ENCODE results near the gene HIRA. TPM values are rescaled to one million over a fixed set of nuclear protein-coding genes. Genes with fewer than 3 reads are reported as not detected.

Gene HIRA
- total RNA-seq, 1 donor from 2014 or later, result 36.0 TPM

- Mint-ChIP-seq H3K4me3 (ENCODE audit: unreplicated experiment) (peak overlapping the region; percentile 85), H3K9me3 (ENCODE audit: unreplicated experiment) (no peaks in the 10 kb centered on the region), H3K27me3 (ENCODE audit: unreplicated experiment) (peaks cover 3% of the 10 kb centered on the region), H3K4me1 (ENCODE audit: unreplicated experiment) (no peaks in the 10 kb centered on the region), H3K36me3 (ENCODE audit: low read depth, unreplicated experiment) (peaks cover 79% of the 10 kb centered on the region), H3K27ac (ENCODE audit: unreplicated experiment) (no peak overlapping the region)
- TF ChIP-seq, protein P1, sequence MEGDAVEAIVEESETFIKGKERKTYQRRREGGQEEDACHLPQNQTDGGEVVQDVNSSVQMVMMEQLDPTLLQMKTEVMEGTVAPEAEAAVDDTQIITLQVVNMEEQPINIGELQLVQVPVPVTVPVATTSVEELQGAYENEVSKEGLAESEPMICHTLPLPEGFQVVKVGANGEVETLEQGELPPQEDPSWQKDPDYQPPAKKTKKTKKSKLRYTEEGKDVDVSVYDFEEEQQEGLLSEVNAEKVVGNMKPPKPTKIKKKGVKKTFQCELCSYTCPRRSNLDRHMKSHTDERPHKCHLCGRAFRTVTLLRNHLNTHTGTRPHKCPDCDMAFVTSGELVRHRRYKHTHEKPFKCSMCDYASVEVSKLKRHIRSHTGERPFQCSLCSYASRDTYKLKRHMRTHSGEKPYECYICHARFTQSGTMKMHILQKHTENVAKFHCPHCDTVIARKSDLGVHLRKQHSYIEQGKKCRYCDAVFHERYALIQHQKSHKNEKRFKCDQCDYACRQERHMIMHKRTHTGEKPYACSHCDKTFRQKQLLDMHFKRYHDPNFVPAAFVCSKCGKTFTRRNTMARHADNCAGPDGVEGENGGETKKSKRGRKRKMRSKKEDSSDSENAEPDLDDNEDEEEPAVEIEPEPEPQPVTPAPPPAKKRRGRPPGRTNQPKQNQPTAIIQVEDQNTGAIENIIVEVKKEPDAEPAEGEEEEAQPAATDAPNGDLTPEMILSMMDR (IDR thresholded peaks at IDR 0.05; ENCODE audit: unreplicated experiment), result no peak
- no peak for DNase-seq (ENCODE audit: low spot score)
These were observed 84.8 kb downstream of the HIRA start for GRCh38 chr22:19346677-19347265.

GRCh38 chr22:19344420-19344819 is 87.1 kb downstream of the HIRA start:
- TF ChIP-seq, protein P1 (IDR thresholded peaks at IDR 0.05; ENCODE audit: unreplicated experiment), result no peak
- H3K36me3 Mint-ChIP-seq (ENCODE audit: low read depth, unreplicated experiment), result peaks cover 61% of the 10 kb centered on the region
- no peak for DNase-seq (ENCODE audit: low spot score)
- H3K27me3 Mint-ChIP-seq (ENCODE audit: unreplicated experiment), result no peaks in the 10 kb centered on the region
- no peak overlapping the region for H3K27ac Mint-ChIP-seq (ENCODE audit: unreplicated experiment)
- H3K9me3 Mint-ChIP-seq (ENCODE audit: unreplicated experiment), result no peaks in the 10 kb centered on the region
- no peak overlapping the region for H3K4me3 Mint-ChIP-seq (ENCODE audit: unreplicated experiment)
- H3K4me1 Mint-ChIP-seq (ENCODE audit: unreplicated experiment), result no peaks in the 10 kb centered on the region

- peaks cover 57% of the 10 kb centered on the region for H3K36me3 Mint-ChIP-seq (ENCODE audit: low read depth, unreplicated experiment)
- H3K4me3 Mint-ChIP-seq (ENCODE audit: unreplicated experiment), result peak overlapping the region; percentile 34
- H3K9me3 Mint-ChIP-seq (ENCODE audit: unreplicated experiment), result no peaks in the 10 kb centered on the region
- no peaks in the 10 kb centered on the region for H3K27me3 Mint-ChIP-seq (ENCODE audit: unreplicated experiment)
- no peak overlapping the region for H3K27ac Mint-ChIP-seq (ENCODE audit: unreplicated experiment)
- DNase-seq (ENCODE audit: low spot score), result no peak
- TF ChIP-seq, protein P1 (IDR thresholded peaks at IDR 0.05; ENCODE audit: unreplicated experiment), result no peak
- H3K4me1 Mint-ChIP-seq (ENCODE audit: unreplicated experiment), result no peaks in the 10 kb centered on the region
These were observed 88.1 kb downstream of the HIRA start for GRCh38 chr22:19343470-19343869.

GRCh38 chr22:19341500-19341899 is 90.0 kb downstream of the HIRA start:
- no peak for DNase-seq (ENCODE audit: low spot score)
- TF ChIP-seq, protein P1 (IDR thresholded peaks at IDR 0.05; ENCODE audit: unreplicated experiment), result no peak
- Mint-ChIP-seq H3K27me3 (ENCODE audit: unreplicated experiment) (no peaks in the 10 kb centered on the region), H3K4me3 (ENCODE audit: unreplicated experiment) (peak overlapping the region; percentile 1), H3K4me1 (ENCODE audit: unreplicated experiment) (no peaks in the 10 kb centered on the region), H3K27ac (ENCODE audit: unreplicated experiment) (no peak overlapping the region), H3K9me3 (ENCODE audit: unreplicated experiment) (no peaks in the 10 kb centered on the region), H3K36me3 (ENCODE audit: low read depth, unreplicated experiment) (peaks cover 56% of the 10 kb centered on the region)

DNA sequence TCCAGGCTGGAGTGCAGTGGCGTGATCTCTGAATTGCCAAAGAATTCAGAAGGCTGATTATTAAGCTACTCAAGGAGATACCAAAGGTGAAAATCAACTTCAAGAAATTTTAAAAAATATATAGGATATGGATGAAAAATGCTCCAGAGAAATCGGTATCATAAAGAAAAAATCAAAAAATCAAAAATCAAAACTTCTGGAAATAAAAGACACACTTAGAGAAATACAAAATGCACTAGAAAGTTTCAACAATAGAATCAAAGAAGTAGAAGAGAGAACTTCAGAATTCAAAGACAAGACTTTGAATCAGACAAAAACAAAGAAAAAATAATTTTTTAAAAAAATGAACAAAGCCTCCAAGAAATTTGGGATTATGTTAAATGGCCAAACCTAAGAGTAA is 94.4 kb downstream of the HIRA start:
- no peaks in the 10 kb centered on the region for H3K4me1 Mint-ChIP-seq (ENCODE audit: unreplicated experiment)
- no peak overlapping the region for H3K4me3 Mint-ChIP-seq (ENCODE audit: unreplicated experiment)
- peaks cover 32% of the 10 kb centered on the region for H3K36me3 Mint-ChIP-seq (ENCODE audit: low read depth, unreplicated experiment)
- no peaks in the 10 kb centered on the region for H3K9me3 Mint-ChIP-seq (ENCODE audit: unreplicated experiment)
- no peaks in the 10 kb centered on the region for H3K27me3 Mint-ChIP-seq (ENCODE audit: unreplicated experiment)
- H3K27ac Mint-ChIP-seq (ENCODE audit: unreplicated experiment), result no peak overlapping the region
- DNase-seq (ENCODE audit: low spot score), result no peak
- TF ChIP-seq, protein P1 (IDR thresholded peaks at IDR 0.05; ENCODE audit: unreplicated experiment), result no peak
